ENCODE results near the gene FAM240A. TPM values are rescaled to one million over a fixed set of nuclear protein-coding genes. Genes with fewer than 3 reads are reported as not detected.

FAM240A gene
- not detected for total RNA-seq
- not detected for polyA plus RNA-seq
- long read RNA-seq, donor 1, result 0 reads
- long read RNA-seq, donor 2, result 0 reads
- long read RNA-seq, donor 3, result 0 reads
- long read RNA-seq, donor 4, result 0 reads
- long read RNA-seq, donor 5, result 0 reads

- peaks cover 0 to 22% (median 3%) of the 10 kb centered on the region in 5 donors for H3K4me1 ChIP-seq (ENCODE audit: control insufficient read depth in 5 of 5, insufficient read depth in 5 of 5, low read length in 5 of 5)
- H3K27ac ChIP-seq (ENCODE audit: low read depth in 1 of 2, low read length in 1 of 2), result no peak within 1 kb of the TSS
- ATAC-seq (ENCODE audit: insufficient read depth, low FRiP score), result no peak
- H3K9ac ChIP-seq (ENCODE audit: insufficient read depth in 1 of 2, low read length in 2 of 2), result no peak within 1 kb of the TSS
- H3K36me3 ChIP-seq (ENCODE audit: control insufficient read depth in 4 of 4, insufficient read depth in 4 of 4, low read length in 4 of 4), result no peaks in the 10 kb centered on the region
- peak in 2 of 3 donors; percentile 64 to 84 for DNase-seq
- H3K9me3 ChIP-seq (ENCODE audit: control insufficient read depth in 4 of 4, insufficient read depth in 3 of 4, low read length in 3 of 4), result no peaks in the 10 kb centered on the region
- TF ChIP-seq, protein P1, sequence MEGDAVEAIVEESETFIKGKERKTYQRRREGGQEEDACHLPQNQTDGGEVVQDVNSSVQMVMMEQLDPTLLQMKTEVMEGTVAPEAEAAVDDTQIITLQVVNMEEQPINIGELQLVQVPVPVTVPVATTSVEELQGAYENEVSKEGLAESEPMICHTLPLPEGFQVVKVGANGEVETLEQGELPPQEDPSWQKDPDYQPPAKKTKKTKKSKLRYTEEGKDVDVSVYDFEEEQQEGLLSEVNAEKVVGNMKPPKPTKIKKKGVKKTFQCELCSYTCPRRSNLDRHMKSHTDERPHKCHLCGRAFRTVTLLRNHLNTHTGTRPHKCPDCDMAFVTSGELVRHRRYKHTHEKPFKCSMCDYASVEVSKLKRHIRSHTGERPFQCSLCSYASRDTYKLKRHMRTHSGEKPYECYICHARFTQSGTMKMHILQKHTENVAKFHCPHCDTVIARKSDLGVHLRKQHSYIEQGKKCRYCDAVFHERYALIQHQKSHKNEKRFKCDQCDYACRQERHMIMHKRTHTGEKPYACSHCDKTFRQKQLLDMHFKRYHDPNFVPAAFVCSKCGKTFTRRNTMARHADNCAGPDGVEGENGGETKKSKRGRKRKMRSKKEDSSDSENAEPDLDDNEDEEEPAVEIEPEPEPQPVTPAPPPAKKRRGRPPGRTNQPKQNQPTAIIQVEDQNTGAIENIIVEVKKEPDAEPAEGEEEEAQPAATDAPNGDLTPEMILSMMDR (IDR thresholded peaks at IDR 0.05; ENCODE audit: control extremely low read depth, extremely low read depth), result no peak
- H3K4me3 ChIP-seq, result no peak within 1 kb of the TSS
- WGBS, 2 donors, result 58 to 71% methylated on average over 9 of the region's 9 CpGs
- peaks cover 0 to 2% (median 0%) of the 10 kb centered on the region in 3 donors for H3K27me3 ChIP-seq (ENCODE audit: control insufficient read depth in 3 of 3, insufficient read depth in 3 of 3, low read length in 2 of 3)
Measured at GRCh38 chr3:46612324-46612723, at the start of gene FAM240A. FAM240A (plus strand) TSS chr3:46612525; CDS start chr3:46612684, 159 bp downstream.

- peaks cover 0 to 14% (median 0%) of the 10 kb centered on the region in 5 donors for H3K4me1 ChIP-seq (ENCODE audit: control insufficient read depth in 5 of 5, insufficient read depth in 5 of 5, low read length in 5 of 5)
- peaks cover 0 to 2% (median 0%) of the 10 kb centered on the region in 4 donors for H3K9me3 ChIP-seq (ENCODE audit: control insufficient read depth in 4 of 4, insufficient read depth in 3 of 4, low read length in 3 of 4)
- WGBS, 2 donors, result 84 to 96% methylated on average over 5 of the region's 5 CpGs
- no peak overlapping the region for H3K4me3 ChIP-seq
- DNase-seq (no peak), ATAC-seq (ENCODE audit: insufficient read depth, low FRiP score) (no peak)
- H3K36me3 ChIP-seq (ENCODE audit: control insufficient read depth in 4 of 4, insufficient read depth in 4 of 4, low read length in 4 of 4), result no peaks in the 10 kb centered on the region
- TF ChIP-seq, protein P1 (IDR thresholded peaks at IDR 0.05; ENCODE audit: control extremely low read depth, extremely low read depth), result no peak
- peaks cover 0 to 23% (median 9%) of the 10 kb centered on the region in 3 donors for H3K27me3 ChIP-seq (ENCODE audit: control insufficient read depth in 3 of 3, insufficient read depth in 3 of 3, low read length in 2 of 3)
- H3K27ac ChIP-seq (ENCODE audit: low read depth in 1 of 2, low read length in 1 of 2), result peak overlapping the region in 1 of 2 donors; percentile 94
- no peak overlapping the region for H3K9ac ChIP-seq (ENCODE audit: insufficient read depth in 1 of 2, low read length in 2 of 2)
Measured at GRCh38 chr3:46564190-46565021, 47.9 kb upstream of the FAM240A start.

- H3K4me3 ChIP-seq, result no peak overlapping the region
- peak overlapping the region in 1 of 2 donors; percentile 94 for H3K27ac ChIP-seq (ENCODE audit: low read depth in 1 of 2, low read length in 1 of 2)
- H3K36me3 ChIP-seq (ENCODE audit: control insufficient read depth in 4 of 4, insufficient read depth in 4 of 4, low read length in 4 of 4), result no peaks in the 10 kb centered on the region
- WGBS, 2 donors, result 89% methylated on average over 4 of the region's 4 CpGs
- H3K9me3 ChIP-seq (ENCODE audit: control insufficient read depth in 4 of 4, insufficient read depth in 3 of 4, low read length in 3 of 4), result peaks cover 0 to 2% (median 0%) of the 10 kb centered on the region in 4 donors
- no peak for ATAC-seq (ENCODE audit: insufficient read depth, low FRiP score)
- no peak overlapping the region for H3K9ac ChIP-seq (ENCODE audit: insufficient read depth in 1 of 2, low read length in 2 of 2)
- DNase-seq, result no peak
- TF ChIP-seq, protein P1 (IDR thresholded peaks at IDR 0.05; ENCODE audit: control extremely low read depth, extremely low read depth), result no peak
- peaks cover 0 to 23% (median 9%) of the 10 kb centered on the region in 3 donors for H3K27me3 ChIP-seq (ENCODE audit: control insufficient read depth in 3 of 3, insufficient read depth in 3 of 3, low read length in 2 of 3)
- H3K4me1 ChIP-seq (ENCODE audit: control insufficient read depth in 5 of 5, insufficient read depth in 5 of 5, low read length in 5 of 5), result peaks cover 0 to 14% (median 0%) of the 10 kb centered on the region in 5 donors
Measured at GRCh38 chr3:46565077-46565476, 47.2 kb upstream of the FAM240A start.

Measured in lung (tissue), 16 donors.